HuH-7.5 (cell line): Measurements from ENCODE around the gene FOXF1.

Experiments used
- DNase-seq: peaks from one replicate; pipeline ENCODE4 v3.0.0; 2011; ENCODE audit warnings: low spot score

Gene FOXF1

GRCh38 chr16:86534779-86535615, 24.7 kb downstream of the FOXF1 start:
- no peak for DNase-seq

GRCh38 chr16:86536621-86537020, 26.3 kb downstream of the FOXF1 start:
- DNase-seq = no peak

- no peak for DNase-seq
Measured at GRCh38 chr16:86537486-86537885, 27.2 kb downstream of the FOXF1 start.

GRCh38 chr16:86538196-86538780, 28.0 kb downstream of the FOXF1 start:
- DNase-seq = no peak

GRCh38 chr16:86540894-86541293, 30.6 kb downstream of the FOXF1 start:
- DNase-seq = no peak

DNA sequence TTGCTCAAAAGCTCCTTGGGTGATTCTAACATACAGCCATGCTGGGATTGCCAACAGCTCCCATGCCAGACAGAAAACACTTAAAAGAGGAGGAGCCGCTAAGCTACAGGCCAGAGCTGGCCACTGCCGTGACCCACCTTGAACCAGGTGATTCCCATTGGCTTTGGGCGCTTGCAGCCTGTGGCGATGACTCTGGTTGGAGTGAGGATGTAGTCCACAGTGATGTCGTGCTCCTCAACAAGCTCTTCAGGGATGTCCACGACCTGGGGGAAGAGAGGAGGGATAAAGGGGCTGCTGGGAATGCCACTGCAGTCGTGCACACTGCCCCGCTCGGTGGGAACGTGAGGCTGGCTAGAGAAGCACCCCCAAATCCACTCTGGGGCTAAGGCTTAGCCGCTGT, 31.2 kb downstream of the FOXF1 start:
- DNase-seq = no peak

GRCh38 chr16:86542756-86543750, 32.7 kb downstream of the FOXF1 start:
- no peak for DNase-seq

- no peak for DNase-seq
Measured at GRCh38 chr16:86545481-86545880, 35.2 kb downstream of the FOXF1 start.

DNA sequence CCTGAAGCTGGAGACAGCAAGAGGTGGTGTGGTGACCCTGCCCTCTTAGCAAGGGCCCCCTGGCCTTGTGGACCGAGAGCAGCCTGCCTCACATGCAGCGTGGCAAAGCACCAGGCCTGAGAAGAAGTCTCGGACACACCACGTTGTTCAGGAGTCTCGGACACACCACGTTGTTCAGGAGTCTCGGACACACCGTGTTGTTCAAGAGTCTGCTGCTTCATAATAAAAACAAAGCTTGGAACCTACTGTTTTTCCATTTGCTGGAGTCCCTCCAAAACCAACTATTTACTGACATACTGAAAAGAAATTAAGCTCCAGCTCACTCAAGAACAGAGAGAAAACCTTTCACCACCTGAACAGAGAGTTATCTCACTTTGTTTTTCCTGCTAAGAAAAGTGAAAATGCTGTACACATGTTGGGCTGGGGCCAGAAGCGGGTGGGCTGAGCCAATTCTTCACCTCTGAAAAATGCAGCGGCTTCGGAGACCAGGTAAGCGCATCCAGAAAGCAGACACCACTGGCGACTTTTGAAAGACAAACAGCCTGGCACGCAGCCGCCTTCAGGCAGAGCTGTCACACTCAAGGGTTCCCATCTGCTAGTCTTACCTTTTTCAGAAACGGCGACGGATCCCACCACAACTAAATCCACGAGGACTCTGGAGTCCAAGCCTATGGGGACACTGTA, 35.8 kb downstream of the FOXF1 start:
- DNase-seq = no peak

DNA sequence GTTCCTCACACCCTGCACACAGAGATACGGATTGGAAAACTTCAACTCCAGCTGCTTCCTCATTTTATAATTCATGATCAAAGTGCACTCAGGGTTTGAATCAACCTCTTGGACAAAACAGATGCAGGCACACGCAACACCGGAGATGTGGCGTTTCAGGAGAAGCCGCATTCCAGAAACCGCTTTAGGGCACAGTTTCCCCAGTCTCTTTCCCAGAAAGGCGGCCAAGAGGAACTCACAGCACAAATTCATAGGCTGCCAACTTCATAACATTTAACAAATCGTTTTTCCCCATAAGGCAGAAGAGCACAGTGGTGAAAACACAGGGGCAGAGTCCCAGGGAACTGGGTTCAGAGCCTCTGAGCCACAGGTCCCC, 36.3 kb downstream of the FOXF1 start:
- DNase-seq = no peak

DNA sequence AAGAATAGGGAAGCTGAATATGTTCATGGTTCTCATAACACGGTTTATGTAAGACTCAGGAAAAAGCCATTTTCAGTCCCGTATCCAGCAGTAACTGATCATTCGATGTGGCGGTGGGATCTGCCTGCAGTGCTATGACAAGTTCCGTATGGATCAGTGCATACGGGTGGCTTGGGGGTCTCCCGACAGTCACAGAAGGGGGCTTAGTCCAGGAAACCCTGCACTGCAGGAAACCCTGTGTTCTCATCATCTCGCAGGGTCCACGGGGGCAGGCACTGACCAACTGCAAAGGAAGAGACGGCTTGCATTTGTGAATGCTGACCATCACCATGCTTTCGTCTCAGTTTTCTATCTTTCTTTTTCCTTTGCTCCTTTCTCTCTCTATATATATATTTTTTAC, 37.0 kb downstream of the FOXF1 start:
- DNase-seq = no peak

DNA sequence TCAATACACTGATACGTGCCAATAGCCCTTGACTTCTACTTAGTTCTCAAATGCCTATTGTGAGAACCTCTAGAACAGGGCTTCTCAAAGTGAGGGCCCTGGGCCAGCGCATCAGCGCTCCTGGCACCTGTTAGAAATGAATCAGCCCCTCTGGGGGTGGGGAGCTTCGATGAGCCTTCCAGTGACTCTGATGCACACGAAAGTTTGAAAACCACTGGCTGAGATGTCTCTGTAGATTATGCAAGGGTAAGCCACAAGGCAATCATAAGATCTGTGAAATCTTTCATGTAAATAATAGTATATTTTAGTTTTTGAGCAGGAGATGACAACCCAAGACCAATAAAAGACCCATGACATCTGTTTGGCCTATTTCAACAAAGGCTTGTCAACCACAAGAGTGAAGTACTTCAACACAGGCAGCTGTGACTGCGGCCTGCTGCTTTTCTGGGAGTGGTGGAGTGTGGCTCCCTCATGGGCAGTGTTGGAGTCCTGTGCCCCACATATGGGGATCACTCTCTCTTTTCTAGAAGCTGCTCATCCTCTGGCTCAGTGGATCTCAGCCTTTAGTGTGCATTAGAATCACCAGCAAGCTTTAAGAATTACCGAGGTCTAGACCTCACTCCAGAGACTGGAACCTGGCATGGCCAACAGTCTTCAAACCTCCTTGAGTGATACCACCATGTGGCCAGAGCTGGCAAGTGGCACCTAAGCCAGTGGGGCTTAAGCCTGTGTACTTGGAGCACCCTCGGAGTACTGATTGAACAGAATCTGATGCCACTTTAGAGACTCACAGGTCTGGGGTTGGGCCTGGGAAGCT, 39.0 kb downstream of the FOXF1 start:
- DNase-seq = no peak

GRCh38 chr16:86549893-86550190, 39.5 kb downstream of the FOXF1 start:
- DNase-seq = no peak

- no peak for DNase-seq
Measured at GRCh38 chr16:86550281-86550680, 40.0 kb downstream of the FOXF1 start.

DNA sequence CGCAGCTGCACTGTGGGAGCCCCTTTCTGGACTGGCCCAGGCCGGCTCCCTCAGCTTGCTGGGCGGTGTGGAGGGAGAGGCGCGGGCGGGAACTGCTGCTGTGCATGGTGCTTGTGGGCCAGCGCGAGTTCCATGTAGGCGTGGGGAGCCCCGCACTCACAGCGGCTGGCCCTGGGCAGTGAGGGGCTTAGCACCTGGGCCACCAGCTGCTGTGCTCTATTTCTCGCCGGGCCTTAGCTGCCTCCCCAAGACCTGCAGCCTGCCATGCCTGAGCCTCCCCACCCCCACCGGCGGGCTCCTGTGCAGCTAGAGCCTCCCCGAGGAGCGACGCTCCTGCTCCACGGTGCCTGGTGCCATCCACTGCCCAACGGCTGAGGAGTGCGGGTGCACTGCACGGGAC, 43.0 kb downstream of the FOXF1 start:
- DNase-seq = no peak

- no peak for DNase-seq
Measured at GRCh38 chr16:86554599-86554916, 44.2 kb downstream of the FOXF1 start.

DNA sequence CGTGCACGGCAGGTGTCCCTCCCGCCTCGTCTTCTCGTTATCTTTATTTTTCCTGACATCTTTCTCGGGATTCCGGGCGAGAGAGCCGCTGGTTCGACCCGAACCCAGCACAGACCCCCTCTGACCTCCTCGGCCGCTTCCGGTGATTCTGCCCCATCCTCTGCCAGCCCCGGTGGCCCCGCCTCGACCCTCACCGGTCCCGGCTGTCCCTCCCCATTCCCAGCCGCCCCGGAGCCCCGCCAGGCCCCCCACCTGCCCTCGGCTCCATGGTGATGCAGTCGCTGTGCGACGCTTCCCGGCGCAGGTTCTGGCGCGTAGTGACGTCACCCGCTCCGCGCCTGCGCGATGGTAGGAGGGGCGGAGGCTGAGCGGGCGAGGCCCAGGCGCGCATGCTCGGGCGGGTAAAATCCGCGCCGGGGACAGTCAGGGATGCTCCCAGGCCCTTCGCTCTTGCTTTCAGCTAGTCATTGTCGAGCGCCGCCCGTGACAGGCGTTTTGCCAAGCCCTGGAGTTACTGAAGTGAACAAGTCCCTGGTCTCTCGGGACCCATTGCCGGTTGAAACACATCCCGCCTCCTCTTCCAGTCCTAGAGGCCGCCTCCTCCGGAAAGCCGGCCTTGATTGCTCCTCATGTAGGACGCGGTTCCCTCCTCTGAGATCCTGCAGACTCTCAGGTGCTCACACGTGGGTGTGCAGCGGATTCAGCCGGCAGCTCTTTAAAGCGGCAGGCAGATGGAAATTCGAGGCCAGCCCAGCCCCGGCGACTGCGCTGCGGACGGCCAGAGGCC, 44.8 kb downstream of the FOXF1 start, which contains the start of gene MTHFSD:
MTHFSD (minus strand) TSS at position 319 of the 787 bp plus-strand sequence; CDS start at position 268, 51 bp downstream.
- DNase-seq = peak; percentile 99

- DNase-seq = no peak
Measured at GRCh38 chr16:86555704-86556075, 45.4 kb downstream of the FOXF1 start.

GRCh38 chr16:86556576-86556975, 46.2 kb downstream of the FOXF1 start:
- no peak for DNase-seq

- no peak for DNase-seq
Measured at GRCh38 chr16:86557587-86557986, 47.3 kb downstream of the FOXF1 start.
